HepG2 (cell line): ENCODE results near the gene CPB2. TPM values are rescaled to one million over a fixed set of nuclear protein-coding genes. Genes with fewer than 3 reads are reported as not detected.
A peak's percentile ranks its signal among the peaks of the same experiment; 100 is the strongest.

Experiments used
- AKNA ChIP-seq: sonication (generic); formaldehyde crosslinking; IDR thresholded peaks from 2 replicates; pipeline ENCODE4 v1.4.0; 2020; ENCODE audit warnings: missing genetic modification reagents, borderline replicate concordance
- ATRX ChIP-seq: sonication (generic); formaldehyde crosslinking; IDR thresholded peaks from 2 replicates; pipeline ENCODE4 v1.4.0; 2020; ENCODE audit warnings: missing genetic modification reagents, borderline replicate concordance
- FLYWCH1 ChIP-seq: sonication (generic); formaldehyde crosslinking; IDR thresholded peaks from 2 replicates; pipeline ENCODE4 v1.8.1; 2023; ENCODE audit warnings: mild to moderate bottlenecking, missing genetic modification reagents
- GMEB2 ChIP-seq: IDR thresholded peaks from 2 replicates; pipeline ENCODE4 v1.6.1; 2016; ENCODE audit warnings: missing biosample characterization, missing genetic modification reagents, low read depth
- HNF4A ChIP-seq: sonication (generic); formaldehyde crosslinking; IDR thresholded peaks from 2 replicates; pipeline ENCODE4 v1.4.0; 2020; ENCODE audit warnings: missing genetic modification reagents
- HNRNPK ChIP-seq: fragments of 200-400 bp; formaldehyde crosslinking; IDR thresholded peaks from 2 replicates; pipeline ENCODE4 v1.6.1; 2018; ENCODE audit warnings: low read length, low read depth, moderate library complexity, mild to moderate bottlenecking; ENCODE audit not compliant: poor library complexity, severe bottlenecking
- HOXA3 ChIP-seq: sonication (generic); formaldehyde crosslinking; IDR thresholded peaks from 2 replicates; pipeline ENCODE4 v1.5.0; 2020; ENCODE audit warnings: missing genetic modification reagents
- NR2F2 ChIP-seq: IDR thresholded peaks from 2 replicates; pipeline ENCODE4 v1.6.1; 2012; ENCODE audit warnings: low read depth, inconsistent platforms, borderline replicate concordance
- SAP130 ChIP-seq: IDR thresholded peaks from 2 replicates; pipeline ENCODE4 v1.6.1; 2016; ENCODE audit warnings: low read depth
- SOX6 ChIP-seq, 2 experiments: fragments of 450-650 bp in 1 of 2; sonication (generic) in 1 of 2; formaldehyde crosslinking in 1 of 2; IDR thresholded peaks; 2 replicates each; pipeline versions ENCODE4 v1.4.0 to v1.6.1; 2017 to 2020; ENCODE audit warnings: antibody characterized with exemption in 1 of 2, mild to moderate bottlenecking in 1 of 2, missing genetic modification reagents in 1 of 2
- THRA ChIP-seq: sonication (generic); formaldehyde crosslinking; IDR thresholded peaks from 2 replicates; pipeline ENCODE4 v1.4.0; 2020; ENCODE audit warnings: missing genetic modification reagents, borderline replicate concordance
- ZBTB20 ChIP-seq: sonication (generic); formaldehyde crosslinking; IDR thresholded peaks from 2 replicates; pipeline ENCODE4 v1.8.1; 2023; ENCODE audit warnings: missing genetic modification reagents, low read depth, mild to moderate bottlenecking, borderline replicate concordance
- ZFP36 ChIP-seq: fragments of 150-350 bp; IDR thresholded peaks from 2 replicates; pipeline ENCODE4 v1.6.1; 2018; ENCODE audit warnings: borderline replicate concordance, low read length, low read depth; ENCODE audit not compliant: partially characterized antibody
- ZNF614 ChIP-seq: IDR thresholded peaks from 2 replicates; pipeline ENCODE4 v1.6.1; 2018; ENCODE audit warnings: missing biosample characterization, missing genetic modification reagents, inconsistent platforms, borderline replicate concordance
- ZNF691 ChIP-seq: sonication (generic); formaldehyde crosslinking; IDR thresholded peaks from 2 replicates; pipeline ENCODE4 v1.4.0; 2020; ENCODE audit warnings: missing genetic modification reagents, low read depth, mild to moderate bottlenecking, borderline replicate concordance
- ZNF710 ChIP-seq: sonication (generic); formaldehyde crosslinking; IDR thresholded peaks from 2 replicates; pipeline ENCODE4 v1.5.0; 2020; ENCODE audit warnings: mild to moderate bottlenecking, missing genetic modification reagents, borderline replicate concordance
- ZNF75D ChIP-seq: sonication (generic); formaldehyde crosslinking; IDR thresholded peaks from 2 replicates; pipeline ENCODE4 v1.8.1; 2023; ENCODE audit warnings: missing genetic modification reagents, mild to moderate bottlenecking, borderline replicate concordance
- ZSCAN29 ChIP-seq: sonication (generic); formaldehyde crosslinking; conservative IDR thresholded peaks from 2 replicates; pipeline ENCODE4 v1.4.0; 2020; ENCODE audit warnings: mild to moderate bottlenecking, missing genetic modification reagents
- polyA plus RNA-seq, 8 experiments: library from polyadenylated mRNA; depleted of rRNA in 3 of 8; stranded (reverse) in 7 of 8; unstranded in 1 of 8; fragments of >200 nt; fragmentation: Illumina TruSeq in 4 of 8; extraction: Trizol in 4 of 8; gene quantifications; 2 replicates each; pipeline versions ENCODE4 v1.2.1 to v1.2.3, GENCODE V29; 2011 to 2016; ENCODE audit warnings: low read depth in 4 of 8, missing spikeins in 1 of 8, mixed read lengths in 1 of 8; ENCODE audit not compliant: insufficient read depth in 1 of 8
- total RNA-seq, 5 experiments: library from RNA; depleted of rRNA; stranded (reverse); fragments of >200 nt; fragmentation: Illumina TruSeq; extraction: Trizol; gene quantifications; 2 replicates each; pipeline ENCODE4 v1.2.3, GENCODE V29; 2016; ENCODE audit warnings: low read depth in 1 of 5

Gene CPB2
- total and polyA plus RNA-seq, 2 of the 13 experiments (the other 11 are each of a cell fraction or from before 2014, with no cell fraction given) = 125 to 140 TPM

- no peak for TF ChIP-seq AKNA (CRISPR knock-in tag)
- no peak for TF ChIP-seq SOX6 (IDR thresholded peaks at IDR 0.05)
- TF ChIP-seq SOX6 (CRISPR knock-in tag; IDR thresholded peaks at IDR 0.05) = peak; percentile 31; the same call in 1 of the 2 replicates
- no peak for TF ChIP-seq FLYWCH1 (CRISPR knock-in tag)
- no peak for TF ChIP-seq ZNF75D (CRISPR knock-in tag)
- TF ChIP-seq ATRX (CRISPR knock-in tag) = no peak
- peak; percentile 24; the same call in 1 of the 2 replicates for TF ChIP-seq ZNF614
- 0 out of 2 replicates have a peak, but pooled peaks have one; percentile 22 for TF ChIP-seq HNF4A
- no peak for TF ChIP-seq NR2F2
- no peak for TF ChIP-seq ZNF691 (CRISPR knock-in tag)
- TF ChIP-seq SAP130 = 0 out of 2 replicates have a peak, but pooled peaks have one; percentile 15
- TF ChIP-seq ZSCAN29 (CRISPR knock-in tag) = no peak
- no peak for TF ChIP-seq ZBTB20 (CRISPR knock-in tag)
- no peak for TF ChIP-seq ZNF710 (CRISPR knock-in tag)
- TF ChIP-seq GMEB2 (CRISPR knock-in tag) = no peak
- TF ChIP-seq HNRNPK = no peak
- no peak for TF ChIP-seq HOXA3 (CRISPR knock-in tag)
- no peak for TF ChIP-seq THRA (CRISPR knock-in tag)
- no peak for TF ChIP-seq ZFP36
Observed at GRCh38 chr13:46146898-46147297, 42.1 kb upstream of the CPB2 start (continued).
